ENCODE data around the gene RPEL1.

The RPEL1 gene

DNA sequence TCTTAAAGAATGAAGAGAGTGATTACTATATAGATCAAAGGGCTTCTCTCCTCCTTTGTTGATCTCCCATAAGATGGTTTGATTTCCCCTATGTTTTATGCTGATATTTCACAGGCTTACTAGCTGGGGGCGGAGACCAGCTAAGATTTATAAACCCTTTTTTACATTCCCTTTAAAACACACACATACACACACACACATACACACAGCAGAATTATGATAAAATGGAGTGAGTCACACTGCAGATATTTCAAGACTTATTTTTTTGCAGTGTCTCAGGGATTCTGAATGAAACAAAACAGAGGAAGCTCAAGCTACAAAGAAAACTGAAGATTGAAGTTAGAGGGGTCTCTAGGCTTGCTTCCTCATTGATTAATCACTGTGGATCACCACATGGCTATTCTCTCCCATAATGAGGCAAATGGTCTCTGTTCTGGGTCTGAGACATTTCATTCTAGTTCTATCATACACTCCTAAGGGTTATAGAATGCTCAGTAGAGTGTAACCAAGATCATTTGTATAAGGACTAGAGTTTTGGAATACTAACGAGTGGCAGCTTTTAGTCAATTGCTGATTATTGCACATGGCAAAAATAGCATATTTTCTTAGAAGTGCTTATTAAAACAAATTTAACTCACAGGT, 49.8 kb downstream of the RPEL1 start:
- Histone ChIP-seq H3K4me1 (ENCODE audit: control insufficient read depth, insufficient read depth, low read length) (no peaks in the 10 kb centered on the region), H3K36me3 (ENCODE audit: control insufficient read depth, insufficient read depth, low read length) (no peaks in the 10 kb centered on the region), H3K27me3 (ENCODE audit: control insufficient read depth, insufficient read depth, low read length, poor library complexity, severe bottlenecking) (no peaks in the 10 kb centered on the region), H3K27ac (ENCODE audit: insufficient read depth, low read depth, low read length, poor library complexity, severe bottlenecking) (no peak overlapping the region), H3K4me3 (ENCODE audit: insufficient read depth, low read depth, low read length) (no peak overlapping the region), H3K9me3 (ENCODE audit: control insufficient read depth, low read length) (no peaks in the 10 kb centered on the region)
- 90 to 100% methylated on average over 1 to 2 of the region's 2 CpGs for WGBS, 2 experiments
